Measurements from ENCODE around the gene GRIFIN.
A peak's percentile ranks its signal among the peaks of the same experiment; 100 is the strongest.

The GRIFIN gene, protein sequence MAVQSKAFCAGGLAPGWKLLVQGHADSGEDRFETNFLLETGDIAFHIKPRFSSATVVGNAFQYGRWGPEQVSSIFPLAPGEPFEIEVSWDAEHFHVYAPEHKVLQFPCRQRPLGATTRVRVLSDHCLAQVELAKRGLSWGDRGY

DNA sequence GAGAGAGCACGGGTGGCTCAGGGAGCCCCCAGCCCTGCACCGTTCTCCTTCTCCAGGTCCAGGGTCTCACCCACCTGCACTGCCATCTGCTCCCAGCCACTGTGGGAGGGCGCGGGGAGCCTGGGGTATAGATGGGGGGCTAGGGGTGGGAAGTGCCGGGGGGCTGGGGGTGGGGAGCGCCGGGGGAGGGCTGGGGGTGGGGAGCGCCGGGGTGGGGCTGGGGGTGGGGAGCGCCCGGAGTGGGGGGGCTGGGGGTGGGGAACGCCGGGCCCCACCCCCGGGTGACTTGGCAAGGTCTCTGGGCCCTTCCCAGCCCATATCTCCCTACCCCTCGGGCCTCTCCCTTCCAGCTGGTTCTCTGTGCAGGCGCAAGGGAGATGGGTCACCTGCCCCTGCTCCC is at the start of gene GRIFIN:
TSS of gene GRIFIN (minus strand) at position 101 of the 400 bp plus-strand sequence. CDS start at position 86, 15 bp downstream.
- DNase-seq (ENCODE audit: low spot score), result peak; percentile 14

DNA sequence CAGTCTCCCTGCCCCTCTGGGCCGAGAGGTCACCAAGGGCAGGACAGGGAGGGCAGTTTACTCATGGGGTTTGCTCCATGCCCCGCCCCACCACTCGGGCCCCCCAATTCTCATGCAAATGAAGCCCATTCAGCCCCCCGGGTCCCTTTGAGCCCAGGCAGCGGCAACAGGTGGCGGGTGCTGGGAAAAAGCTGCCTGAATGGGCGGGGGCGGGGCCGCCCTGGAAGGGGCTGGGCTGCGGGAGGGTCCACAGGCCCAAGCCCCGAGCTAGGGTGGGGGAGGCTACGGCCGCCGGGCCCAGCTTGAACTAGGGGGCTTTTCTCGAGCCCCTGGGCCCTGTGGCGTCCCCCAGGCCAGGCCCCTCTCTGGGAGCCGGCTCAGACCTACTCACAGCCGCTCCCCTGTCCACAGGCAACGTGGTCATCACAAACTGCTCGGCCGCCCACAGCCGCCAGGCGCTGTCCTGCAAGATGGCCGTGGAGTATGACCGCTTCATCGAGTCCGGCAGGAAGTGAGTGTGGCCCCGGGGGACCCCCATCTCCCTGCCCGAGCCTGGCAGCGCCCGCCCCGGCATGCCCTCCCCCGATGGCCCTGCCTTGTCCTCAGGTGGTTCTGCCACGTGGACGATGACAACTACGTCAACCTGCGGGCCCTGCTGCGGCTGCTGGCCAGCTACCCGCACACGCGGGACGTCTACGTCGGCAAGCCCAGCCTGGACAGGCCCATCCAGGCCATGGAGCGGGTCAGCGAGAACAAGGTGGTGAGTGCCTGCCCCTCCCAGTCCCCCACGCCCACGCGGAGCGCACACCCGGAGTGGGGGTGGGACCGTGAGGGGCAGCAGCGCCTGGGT is 48.8 kb upstream of the GRIFIN start:
- DNase-seq (ENCODE audit: low spot score), result peak; percentile 87

DNA sequence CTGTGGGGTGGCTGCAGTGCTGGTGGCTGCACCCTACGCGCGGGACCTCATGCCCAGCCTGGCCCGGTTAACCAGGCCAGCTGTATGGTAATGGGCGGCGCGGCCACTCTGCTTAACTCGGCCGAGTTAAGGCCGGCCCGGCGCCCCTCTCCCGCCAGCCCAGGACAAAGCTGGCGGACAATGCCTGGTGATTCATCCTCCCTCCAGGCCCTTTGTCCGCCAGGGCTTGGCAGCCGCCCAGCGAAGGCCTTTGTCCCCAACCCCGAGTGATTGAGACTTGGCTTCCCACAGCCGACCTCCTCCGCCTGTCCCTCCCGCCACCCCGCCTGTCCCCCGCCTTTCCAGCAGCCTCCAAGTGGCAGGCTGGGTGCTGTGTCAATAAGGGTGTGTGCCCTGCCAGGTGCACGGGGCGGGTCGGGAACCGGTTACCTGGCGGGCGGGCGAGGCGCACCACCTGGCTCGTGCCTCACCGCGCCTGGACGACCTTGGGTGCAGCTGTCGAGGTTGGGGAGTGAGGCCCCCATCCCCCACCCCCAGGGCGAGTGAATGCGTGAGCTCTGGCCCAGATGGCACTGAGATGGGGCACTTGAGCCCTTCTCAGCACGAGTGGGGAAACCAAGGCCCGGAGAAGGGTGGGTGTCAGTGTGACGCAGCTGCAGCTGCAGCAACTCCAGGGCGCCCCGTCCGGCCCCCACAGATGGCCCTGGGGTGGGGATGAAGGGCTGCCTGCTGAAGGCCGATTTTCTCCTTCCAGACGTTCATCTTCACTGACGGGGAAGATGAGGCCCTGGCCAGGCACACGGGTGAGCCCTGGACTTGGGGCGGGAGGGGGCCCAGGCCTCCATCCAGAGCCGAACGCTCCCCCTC is 48.0 kb upstream of the GRIFIN start:
- DNase-seq (ENCODE audit: low spot score), result peak; percentile 56

DNA sequence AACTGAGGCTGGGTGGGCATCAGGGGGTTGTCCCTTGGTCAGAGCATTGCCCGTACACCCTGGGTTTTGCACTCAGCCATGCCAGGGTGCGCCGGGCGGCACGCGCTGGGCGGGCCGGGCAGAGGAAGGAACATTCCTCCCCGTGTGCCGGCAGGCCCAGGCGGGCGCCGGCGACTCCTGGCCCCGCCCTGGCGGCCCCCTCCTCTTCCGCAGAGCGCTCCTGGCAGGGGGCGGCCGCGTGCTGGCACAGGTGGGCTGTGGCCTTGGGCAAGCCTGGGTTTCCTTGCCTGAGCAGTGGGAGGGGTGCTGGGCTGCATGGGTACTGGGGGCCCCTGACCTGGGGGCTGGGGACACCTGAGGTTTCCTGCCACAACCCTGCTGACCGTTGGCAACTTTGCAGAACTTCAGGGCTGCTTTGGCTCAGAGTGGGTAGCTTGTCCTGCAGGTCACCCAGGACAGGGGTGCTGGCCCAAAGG is 47.3 kb upstream of the GRIFIN start:
- peak; percentile 67 for DNase-seq (ENCODE audit: low spot score)

DNA sequence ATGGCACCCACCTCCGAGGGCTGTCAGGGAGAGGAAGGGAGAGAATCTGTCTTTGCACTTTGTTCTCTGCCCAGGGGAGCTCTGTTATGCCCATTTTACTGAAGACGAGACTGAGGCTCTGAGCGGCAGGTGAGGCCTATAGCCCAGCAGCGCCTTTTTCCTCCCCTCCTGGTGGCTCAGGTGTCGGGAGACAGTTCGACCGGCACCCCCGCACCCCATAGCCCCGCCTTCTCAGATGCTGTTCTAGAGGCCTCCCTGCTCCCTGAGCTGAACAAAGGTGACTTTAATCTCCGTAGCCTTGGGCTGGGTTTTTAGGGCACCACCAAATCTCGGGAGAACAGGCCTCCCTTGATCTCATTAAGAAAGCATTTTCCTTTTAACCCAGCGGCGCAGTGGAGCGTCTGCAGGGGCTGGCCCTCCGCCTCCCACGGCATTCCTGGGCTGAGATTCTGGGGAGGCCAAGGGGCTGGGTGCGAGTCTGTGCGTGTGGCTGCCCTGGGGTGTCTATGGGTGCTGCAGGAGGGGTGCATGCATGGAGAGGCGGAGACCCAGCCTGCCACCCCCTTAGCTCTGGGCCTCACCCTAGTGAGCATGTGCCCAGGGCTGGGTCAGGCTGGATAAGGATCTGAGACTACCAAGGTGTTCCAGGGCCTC is 46.7 kb upstream of the GRIFIN start:
- no peak for DNase-seq (ENCODE audit: low spot score)

DNA sequence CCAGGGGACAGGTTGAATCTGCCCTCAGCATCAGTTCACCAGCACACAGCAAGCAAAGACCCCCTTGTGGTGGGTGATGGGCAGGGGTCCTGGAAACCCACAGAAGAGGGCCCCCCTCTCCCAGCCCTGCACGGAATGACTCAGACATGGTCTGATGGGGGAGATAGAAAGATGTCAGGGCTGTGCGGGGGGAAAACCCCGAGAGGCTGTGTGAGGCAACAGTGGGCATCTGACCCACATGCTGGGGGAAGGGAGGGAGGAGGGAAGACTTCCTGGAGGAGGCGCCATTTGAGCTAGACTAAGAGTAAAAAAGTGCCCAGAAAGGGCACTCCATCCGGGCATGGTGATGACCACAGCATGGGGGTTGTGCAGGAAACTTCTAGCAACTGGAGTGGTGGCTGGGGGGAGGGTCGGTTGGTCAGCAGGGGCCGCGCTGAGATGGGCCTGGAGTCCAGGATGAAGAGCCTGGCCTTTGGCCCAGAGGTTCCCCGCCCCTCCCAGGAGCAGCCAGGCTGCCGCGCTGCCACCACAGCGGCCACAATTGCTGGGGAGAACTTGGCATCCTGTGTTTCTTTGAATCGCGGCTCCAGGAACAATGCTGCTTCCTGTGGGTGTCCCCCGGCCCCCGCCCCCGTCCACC is 45.9 kb upstream of the GRIFIN start:
- no peak for DNase-seq (ENCODE audit: low spot score)

DNA sequence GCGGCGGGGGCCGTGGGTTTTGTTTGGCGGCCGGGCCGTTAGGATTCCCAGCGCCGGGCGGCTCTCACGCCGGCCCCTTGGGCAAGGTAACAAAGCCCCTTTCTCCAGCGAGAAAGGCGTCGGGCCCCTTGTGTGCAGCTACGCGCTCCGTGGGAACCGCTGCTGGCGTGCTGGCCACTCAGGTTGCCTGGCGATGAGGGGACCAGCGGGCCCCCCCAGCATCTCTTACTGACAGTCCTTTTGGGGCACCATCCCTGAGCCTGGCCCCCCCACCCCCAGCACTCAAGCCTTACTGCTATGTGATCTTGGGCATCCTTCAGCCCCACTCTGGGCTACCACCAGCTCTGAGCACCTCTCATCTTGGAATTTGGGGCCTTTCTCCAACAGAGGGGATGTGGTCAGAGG is 45.1 kb upstream of the GRIFIN start:
- no peak for DNase-seq (ENCODE audit: low spot score)

DNA sequence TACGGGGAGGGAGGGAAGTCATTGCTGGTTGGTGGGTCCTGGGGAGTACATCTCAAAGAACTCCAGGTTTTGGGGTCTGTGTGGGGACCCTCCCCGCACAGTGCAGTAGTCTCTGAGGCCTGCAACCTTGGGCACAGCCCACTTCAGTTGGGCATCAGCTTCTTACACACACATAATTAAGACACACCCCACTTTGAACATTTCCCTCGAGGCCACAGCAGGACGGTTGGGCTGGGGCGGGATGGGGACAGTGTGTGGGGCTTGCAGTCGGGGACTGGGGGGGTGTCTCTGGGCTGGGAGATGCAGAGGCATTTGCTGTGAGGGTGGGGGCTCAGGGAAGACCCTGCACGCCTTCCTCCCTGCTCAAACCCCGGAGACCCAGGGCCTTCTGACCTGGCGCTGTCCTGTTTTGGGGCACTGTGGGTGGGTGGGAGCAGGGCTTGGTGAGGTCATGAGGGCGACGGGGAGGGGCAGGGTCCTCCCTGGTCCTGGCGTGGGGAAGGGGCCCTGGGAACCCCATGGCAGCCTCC is 44.6 kb upstream of the GRIFIN start:
- no peak for DNase-seq (ENCODE audit: low spot score)

DNA sequence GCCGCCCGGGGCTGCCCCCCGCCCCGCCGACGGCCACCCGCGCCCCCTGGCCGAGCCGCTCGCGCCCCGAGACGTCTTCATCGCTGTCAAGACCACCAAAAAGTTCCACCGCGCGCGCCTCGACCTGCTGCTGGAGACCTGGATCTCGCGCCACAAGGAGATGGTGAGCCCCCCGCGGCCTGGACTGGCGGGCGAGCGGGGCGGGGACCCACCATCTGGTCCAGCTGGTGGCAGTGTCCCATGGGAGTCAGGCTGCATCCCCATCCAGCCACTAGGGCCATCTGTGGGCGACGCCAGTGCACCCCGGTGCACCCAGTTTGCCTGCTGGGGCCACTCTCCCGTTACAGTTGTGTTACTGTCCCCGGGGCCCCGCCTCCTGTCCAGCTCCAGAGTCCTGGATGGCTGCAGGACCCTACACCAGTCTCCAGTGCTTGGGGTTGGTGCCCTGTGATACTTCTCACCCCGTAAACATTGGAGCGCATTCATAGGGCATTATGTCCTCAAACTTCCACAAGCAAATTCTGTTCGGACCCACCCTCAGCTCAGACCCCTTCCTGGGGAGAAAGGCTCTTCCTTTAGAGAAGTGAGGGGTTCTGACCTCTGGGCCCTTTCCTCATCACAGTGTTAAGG is 44.0 kb upstream of the GRIFIN start:
- no peak for DNase-seq (ENCODE audit: low spot score)

DNA sequence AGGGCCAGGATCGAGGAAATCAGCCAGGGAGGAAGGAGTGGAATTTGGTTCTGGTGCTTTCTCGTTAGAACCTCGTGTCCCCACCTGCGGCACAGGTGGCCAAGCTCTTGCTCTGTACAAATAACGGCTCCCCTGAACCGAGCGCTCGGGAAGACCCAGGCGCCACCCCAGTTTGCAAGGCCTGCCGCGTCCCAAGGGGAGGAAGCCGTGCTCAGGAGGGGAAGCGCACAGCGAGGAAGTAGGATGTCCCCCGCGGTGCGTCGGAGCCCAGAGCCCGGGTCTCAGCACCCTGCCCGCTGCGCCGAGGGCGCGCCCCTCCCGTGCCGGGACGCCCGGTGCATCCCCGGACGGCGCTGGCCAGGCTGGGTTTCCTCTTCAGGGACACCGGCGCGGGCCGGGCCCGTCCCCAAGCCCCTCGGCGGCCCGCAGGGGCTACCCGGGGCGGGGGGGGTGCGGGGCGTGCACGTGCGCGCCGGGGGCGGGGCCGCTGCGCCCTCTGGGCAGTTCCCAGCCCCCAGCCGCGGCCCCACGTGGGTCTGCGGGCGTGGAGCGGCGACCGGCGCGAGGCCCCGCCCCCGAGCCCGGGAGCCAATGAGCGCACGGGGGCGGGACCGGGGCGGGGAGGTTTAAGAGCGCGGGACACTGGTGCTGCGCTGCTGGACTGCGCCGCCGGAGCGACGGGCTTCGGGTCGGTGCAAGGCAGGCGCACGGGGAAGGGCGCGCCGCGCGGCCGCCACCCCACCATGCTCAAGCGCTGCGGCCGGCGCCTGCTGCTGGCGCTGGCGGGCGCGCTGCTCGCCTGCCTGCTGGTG is 43.1 kb upstream of the GRIFIN start, which contains the start of gene LFNG:
TSS of gene LFNG (plus strand) at position 656 of the 812 bp plus-strand sequence. CDS start at position 744, 88 bp downstream.
- peak; percentile 97 for DNase-seq (ENCODE audit: low spot score)

DNA sequence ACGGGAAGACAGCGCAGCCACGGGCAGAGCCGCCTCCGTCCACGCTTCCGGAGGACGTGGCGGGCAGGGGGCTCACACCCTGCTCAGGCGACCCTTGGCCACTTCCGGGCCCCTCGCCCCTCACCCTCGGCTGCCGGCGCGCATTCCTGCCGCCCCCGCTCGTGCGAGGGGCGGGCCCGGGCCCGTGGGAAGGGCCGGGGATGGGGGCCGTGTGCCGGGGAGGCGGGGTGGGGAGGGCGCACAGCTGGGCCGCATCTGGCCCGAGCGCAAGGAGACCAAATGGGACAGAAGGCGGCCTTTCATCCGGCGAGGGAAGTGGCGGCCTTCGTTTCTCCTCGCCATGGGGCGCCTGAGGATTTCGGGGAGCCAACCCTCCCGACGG is 42.5 kb upstream of the GRIFIN start:
- DNase-seq (ENCODE audit: low spot score), result no peak

DNA sequence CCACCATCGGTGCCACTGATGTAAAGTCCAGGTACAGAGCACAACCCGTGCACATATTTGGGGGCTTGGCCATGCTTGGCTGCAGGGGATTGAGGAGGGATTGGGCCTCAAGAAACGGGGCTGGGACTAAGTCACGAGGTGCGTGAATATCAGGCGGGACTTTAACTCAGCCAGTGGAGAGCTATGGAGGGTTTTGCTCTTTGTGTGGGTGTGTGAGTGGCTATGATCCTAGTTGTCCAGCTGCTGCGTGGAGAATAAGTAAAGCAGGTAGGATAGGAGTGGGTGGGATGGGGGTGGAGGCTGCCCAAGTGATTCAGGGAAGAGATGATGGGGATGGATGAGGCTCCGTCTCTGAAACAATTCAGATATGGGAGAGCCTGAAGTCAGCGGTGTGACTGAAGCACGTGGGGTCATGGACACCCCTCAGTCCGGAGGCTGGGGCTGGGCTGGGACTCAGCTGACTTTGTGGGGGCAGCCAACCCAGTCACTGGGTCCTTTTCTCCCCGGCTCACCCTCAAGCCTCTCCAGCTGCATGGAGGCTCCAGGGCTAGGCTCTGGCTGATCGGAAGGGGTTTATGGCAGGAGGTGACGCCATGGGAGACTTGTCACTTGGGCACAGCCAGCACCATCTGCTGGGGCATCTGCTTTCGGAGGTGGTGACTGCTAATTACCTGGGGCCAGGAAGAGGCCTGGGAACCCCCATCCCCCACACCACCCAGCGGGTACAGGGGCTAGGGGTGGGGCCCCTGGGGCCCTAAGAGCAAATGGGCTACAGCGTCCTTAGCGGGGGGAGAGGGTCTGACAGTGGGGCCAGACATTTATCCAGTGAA is 41.7 kb upstream of the GRIFIN start:
- no peak for DNase-seq (ENCODE audit: low spot score)

DNA sequence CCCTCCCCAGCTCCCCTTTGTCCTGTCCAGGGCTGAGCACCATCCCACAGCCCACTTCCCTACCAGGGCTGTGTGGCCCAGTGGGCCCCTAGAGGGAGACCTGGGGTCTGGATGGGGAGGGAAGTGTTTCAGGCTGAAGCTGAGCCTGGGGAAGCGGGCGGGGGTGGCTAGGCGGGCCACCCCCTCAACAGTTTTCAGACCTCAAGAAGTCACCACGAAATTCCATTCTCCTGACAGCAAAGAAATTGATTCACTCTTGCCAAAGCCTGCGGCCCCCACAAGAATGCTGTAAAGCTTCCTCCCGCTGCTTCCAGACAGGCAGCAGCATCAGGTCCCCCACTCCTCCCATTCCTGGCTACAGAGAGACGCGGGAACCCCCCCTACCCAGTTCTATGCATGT is 40.8 kb upstream of the GRIFIN start:
- DNase-seq (ENCODE audit: low spot score), result no peak

DNA sequence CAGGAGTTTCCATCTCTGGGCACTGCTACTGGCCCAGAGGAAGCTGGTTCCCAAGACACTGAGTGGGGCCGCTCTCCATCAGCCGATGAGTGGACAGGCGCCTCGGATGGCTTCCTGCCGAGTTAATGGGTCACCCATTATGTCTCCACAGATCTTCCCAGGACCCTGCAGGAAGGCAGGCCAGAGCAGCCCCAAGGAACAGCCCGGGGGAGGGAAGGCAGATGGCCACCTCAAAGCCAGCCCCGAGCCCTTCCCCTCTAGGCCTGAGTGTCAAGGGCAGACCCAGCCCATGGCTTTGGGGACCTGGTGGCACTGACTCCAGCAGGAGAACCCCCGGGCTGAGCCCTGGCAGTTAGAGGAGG is 40.0 kb upstream of the GRIFIN start:
- DNase-seq (ENCODE audit: low spot score), result no peak

DNA sequence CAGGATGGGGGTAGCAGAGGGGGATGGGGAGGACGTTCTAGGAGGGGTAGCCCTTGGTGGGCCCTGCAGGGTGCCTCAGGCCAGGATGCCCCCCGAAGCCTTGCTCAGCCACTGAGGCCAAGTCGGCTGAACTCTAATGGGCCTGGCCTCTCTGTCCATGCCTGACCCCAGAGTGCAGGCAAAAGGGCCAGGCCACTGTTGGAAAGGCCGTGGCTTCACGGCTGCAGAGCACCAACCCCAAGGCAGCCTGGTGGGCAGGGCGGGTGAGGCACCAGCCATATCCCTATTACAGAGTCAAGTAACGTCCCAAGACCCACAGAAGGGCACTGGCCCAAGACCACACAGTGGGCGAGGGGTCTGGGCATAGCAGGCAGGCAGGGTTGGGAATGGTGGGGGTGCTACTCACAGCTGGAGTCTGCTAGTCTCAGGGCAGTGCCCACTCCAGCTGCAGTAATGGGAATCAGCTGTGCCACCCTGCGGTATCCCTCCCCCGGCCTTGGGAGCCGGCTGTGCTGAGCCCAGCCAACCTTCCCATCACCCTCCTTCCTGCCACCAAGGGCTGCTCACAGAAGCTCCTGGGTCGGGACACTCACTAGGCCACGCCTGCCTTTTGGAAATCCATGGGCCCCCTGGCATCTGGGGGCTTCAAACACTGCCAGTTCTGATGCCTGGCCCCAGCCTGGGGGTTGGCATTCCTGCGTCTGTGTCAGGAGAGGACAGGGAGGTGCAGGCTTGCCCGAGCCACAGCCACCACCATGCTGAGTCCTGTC is 39.4 kb upstream of the GRIFIN start:
- DNase-seq (ENCODE audit: low spot score), result no peak

DNA sequence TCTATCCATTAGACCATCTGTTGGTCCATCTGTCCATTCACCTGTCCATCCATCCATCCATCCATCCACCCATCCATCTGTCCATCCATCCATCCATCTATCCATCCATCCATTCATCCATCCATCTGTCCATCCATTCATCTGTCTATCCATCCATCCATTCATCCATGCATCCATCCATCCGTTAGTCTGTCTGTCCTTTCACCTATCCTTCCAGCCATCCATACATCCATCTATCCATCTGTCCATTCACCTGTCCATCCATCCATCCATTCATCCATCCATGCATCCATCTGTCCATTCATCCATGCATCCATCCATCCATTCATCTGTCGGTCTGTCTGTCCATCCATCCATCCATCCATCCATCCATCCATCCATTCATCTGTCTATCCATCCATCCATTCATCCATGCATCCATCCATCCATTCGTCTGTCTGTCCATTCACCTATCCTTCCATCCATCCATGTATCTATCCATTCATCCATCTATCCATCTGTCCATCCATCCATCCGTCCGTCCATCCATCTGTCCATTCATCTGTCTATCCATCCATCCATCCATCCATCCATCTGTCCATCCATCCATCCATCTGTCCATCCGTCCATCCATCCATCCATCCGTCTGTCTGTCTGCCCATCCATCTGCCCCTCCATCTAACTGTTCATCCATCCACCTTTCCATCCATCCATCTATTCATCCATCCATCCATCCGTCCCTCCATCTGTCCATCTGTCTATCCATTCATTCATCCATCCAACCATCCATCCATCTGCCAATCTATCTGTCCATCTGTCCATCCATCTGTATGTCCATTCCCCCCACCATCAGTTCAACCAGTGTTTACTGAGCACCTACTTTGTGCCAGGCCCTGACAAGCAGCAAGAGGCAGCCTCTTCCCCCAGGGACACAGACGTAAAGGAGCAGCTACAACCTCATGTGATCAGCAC is 38.5 kb upstream of the GRIFIN start:
- DNase-seq (ENCODE audit: low spot score), result no peak

DNA sequence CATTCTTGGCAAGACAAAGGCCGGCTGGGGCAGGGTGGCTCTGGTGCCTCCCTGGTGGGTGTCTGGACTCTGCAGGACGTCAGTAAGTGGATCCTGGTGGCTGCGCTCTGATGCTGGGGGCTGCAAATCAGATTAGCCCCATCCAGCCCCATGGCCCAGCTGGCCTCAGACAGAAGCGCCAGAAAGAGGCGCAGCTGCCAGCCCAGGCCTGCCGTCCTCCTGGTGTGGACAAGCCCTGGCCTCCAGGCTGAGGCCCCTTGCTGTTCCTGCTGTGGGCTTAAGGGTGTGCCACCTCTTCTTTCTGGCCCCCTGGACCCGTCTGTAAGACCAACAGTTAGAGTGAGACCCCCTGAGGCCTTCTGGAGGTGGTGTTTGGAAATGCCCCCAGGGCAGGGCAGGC is 37.5 kb upstream of the GRIFIN start:
- DNase-seq (ENCODE audit: low spot score), result no peak
